Caco-2 (cell line): ENCODE results near the gene GCC2. TPM values are rescaled to one million over a fixed set of nuclear protein-coding genes. Genes with fewer than 3 reads are reported as not detected.
A peak's percentile ranks its signal among the peaks of the same experiment; 100 is the strongest.

Experiments used
- BruUV-seq: library from RNA; stranded (reverse); fragments of 400-500 nt; replicated peaks from 2 replicates; lab custom pipeline; 2021; lab: Mats Ljungman, UMichigan
- CTCF ChIA-PET: fragments of 300-600 bp; sonication (Branson Sonifier 250); formaldehyde crosslinking; loops from one replicate; lab custom pipeline; 2022; ENCODE audit warnings: antibody characterized with exemption; lab: Charles Lee
- POLR2A ChIA-PET: fragments of 300-600 bp; sonication (Branson Sonifier 250); formaldehyde crosslinking; loops from one replicate; lab custom pipeline; 2022; ENCODE audit warnings: antibody characterized with exemption; lab: Charles Lee
- DNase-seq, 2 experiments: peaks; one replicate each; pipeline versions ENCODE4 v3.0.0 to v3.0.0-alpha.2; 2020 to 2022
- H3K27me3 ChIP-seq: replicated peaks from 2 replicates; pipeline ENCODE4 v1.6.0; 2011; ENCODE audit warnings: low read length; ENCODE audit not compliant: control insufficient read depth, insufficient read depth
- H3K36me3 ChIP-seq: 2 replicates; pipeline ENCODE4 v1.5.1; 2011; ENCODE audit warnings: low read length; ENCODE audit not compliant: control insufficient read depth, insufficient read depth
- H3K4me1 ChIP-seq: fragments of 250-450 bp; sonication (Bioruptor Pico); 2 replicates; pipeline ENCODE4 v1.5.1; 2020; ENCODE audit warnings: mild to moderate bottlenecking
- H3K4me3 ChIP-seq: 2 replicates; pipeline ENCODE4 v1.5.1; 2011; ENCODE audit warnings: low read depth, mild to moderate bottlenecking, control low read depth, low read length
- H3K9me3 ChIP-seq: fragments of 250-450 bp; sonication (Bioruptor Pico); 2 replicates; pipeline ENCODE4 v1.5.1; 2020; ENCODE audit warnings: mild to moderate bottlenecking, moderate library complexity
- H3K27ac Mint-ChIP-seq: one replicate; pipeline ENCODE4 v1.8.0; 2022; ENCODE audit warnings: mixed read lengths; ENCODE audit not compliant: unreplicated experiment
- H3K27me3 Mint-ChIP-seq: one replicate; pipeline ENCODE4 v1.8.0; 2022; ENCODE audit warnings: mixed read lengths; ENCODE audit not compliant: insufficient read depth, unreplicated experiment
- H3K36me3 Mint-ChIP-seq: one replicate; pipeline ENCODE4 v1.8.0; 2022; ENCODE audit warnings: mild to moderate bottlenecking, mixed read lengths; ENCODE audit not compliant: insufficient read depth, unreplicated experiment
- H3K4me1 Mint-ChIP-seq: one replicate; pipeline ENCODE4 v1.8.0; 2022; ENCODE audit warnings: low read depth, mixed read lengths; ENCODE audit not compliant: unreplicated experiment
- H3K4me3 Mint-ChIP-seq: one replicate; pipeline ENCODE4 v1.8.0; 2022; ENCODE audit warnings: mild to moderate bottlenecking, moderate library complexity, mixed read lengths; ENCODE audit not compliant: unreplicated experiment
- H3K9me3 Mint-ChIP-seq: one replicate; pipeline ENCODE4 v1.8.0; 2022; ENCODE audit warnings: mixed read lengths; ENCODE audit not compliant: unreplicated experiment
- CTCF ChIP-seq, 2 experiments: fragments of 200-600 bp in 1 of 2; IDR thresholded peaks; 1 replicate in 1 of 2; 2 replicates in 1 of 2; pipeline versions ENCODE4 v1.5.1 to v1.8.0; 2011 to 2022; ENCODE audit warnings: antibody characterized with exemption in 1 of 2, control low read depth in 1 of 2, inconsistent platforms in 1 of 2, low read depth in 1 of 2, low read length in 1 of 2, mild to moderate bottlenecking in 1 of 2, moderate library complexity in 1 of 2; ENCODE audit not compliant: insufficient read depth in 1 of 2, severe bottlenecking in 1 of 2, unreplicated experiment in 1 of 2
- intact Hi-C: fragments of 100-400 bp; cut with micrococcal nuclease; formaldehyde crosslinking; loops from one replicate; pipeline ENCODE4 v1.10.0; 2022; ENCODE audit not compliant: unreplicated experiment
- total RNA-seq: library from RNA; stranded (reverse); gene quantifications from 2 replicates; pipeline ENCODE4 v1.2.3, GENCODE V29; 2022

The GCC2 gene
- total RNA-seq, 1 experiment from 2014 or later: 46.2 TPM

DNA sequence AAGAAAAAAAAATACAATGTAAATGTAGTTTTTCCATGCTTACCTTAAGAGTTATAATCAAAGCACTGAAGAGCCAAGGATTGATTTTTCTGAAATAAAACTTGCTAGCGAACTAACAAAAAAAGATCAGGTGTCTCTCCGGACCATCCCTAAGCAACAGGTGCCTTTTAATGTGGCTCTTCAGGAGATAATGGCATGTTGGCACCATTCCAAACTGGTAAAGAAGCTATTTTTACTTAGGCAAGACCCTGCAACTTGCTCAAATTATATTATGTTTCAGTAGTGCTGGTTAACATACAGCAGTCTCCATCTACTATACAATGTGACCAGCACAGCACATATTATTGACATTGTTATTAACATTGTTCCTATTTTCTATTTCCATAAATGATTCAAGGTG is 2.3 kb upstream of the GCC2 start:
- Histone ChIP-seq H3K36me3 (no peaks in the 10 kb centered on the region), H3K27me3 (no peaks in the 10 kb centered on the region), H3K9me3 (no peaks in the 10 kb centered on the region), H3K4me1 (peaks cover 7% of the 10 kb centered on the region; the same call in 1 of the 2 replicates), H3K4me3 (no peak overlapping the region)
- Mint-ChIP-seq H3K36me3 (peaks cover 18% of the 10 kb centered on the region), H3K4me1 (no peaks in the 10 kb centered on the region), H3K9me3 (no peaks in the 10 kb centered on the region), H3K27ac (no peak overlapping the region), H3K27me3 (no peaks in the 10 kb centered on the region), H3K4me3 (no peak overlapping the region)
- TF ChIP-seq CTCF (IDR thresholded peaks at IDR 0.05; ENCODE audit: insufficient read depth in 1 of 2, low read depth in 1 of 2, low read length in 1 of 2, severe bottlenecking in 1 of 2, unreplicated experiment in 1 of 2): no peak
- ChIA-PET POLR2A (no interaction called here), CTCF (no interaction called here)
- intact Hi-C loops: loop anchor here (5.0 kb wide), 1 partner anchor 69 kb away; the partner anchor contains the start of gene SULT1C4
- BruUV-seq: no TSS peak
- no peak for DNase-seq

DNA sequence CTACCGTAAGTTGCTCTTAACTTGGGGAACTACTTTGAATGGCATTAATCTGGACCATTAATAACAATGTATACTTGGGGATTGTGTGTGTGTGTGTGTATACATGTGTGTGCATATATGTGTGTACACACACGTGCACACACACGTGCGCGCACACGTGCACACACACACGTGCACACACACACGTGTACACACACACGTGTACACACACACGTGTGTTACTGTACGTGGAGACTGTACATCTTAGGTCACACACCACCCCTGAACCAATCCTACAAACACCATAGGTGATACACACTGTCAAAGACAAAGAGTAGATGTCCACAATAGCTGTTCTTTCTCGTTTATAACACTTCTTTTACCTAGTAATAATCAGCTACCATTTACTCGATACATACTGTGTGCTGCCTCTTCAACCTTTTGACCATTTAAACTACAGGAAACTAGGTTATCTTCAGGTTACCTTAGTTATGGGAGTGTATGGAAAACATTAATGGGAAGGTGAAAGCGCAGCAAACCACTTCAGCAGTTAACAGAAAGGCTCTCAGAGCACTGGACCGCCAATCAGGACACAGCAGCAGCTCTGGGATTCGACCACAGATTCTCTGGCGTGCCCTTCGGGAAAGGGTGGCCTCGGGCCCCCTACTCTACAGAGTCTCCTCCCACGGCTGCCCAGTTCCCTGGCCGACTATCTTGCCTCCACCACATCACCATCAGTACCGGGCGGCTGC is 894 bp upstream of the GCC2 start:
- peaks cover 7% of the 10 kb centered on the region; the same call in 1 of the 2 replicates for H3K4me1 ChIP-seq
- Mint-ChIP-seq H3K27ac (peak overlapping the region; percentile 94), H3K36me3 (peaks cover 31% of the 10 kb centered on the region), H3K9me3 (no peaks in the 10 kb centered on the region), H3K27me3 (no peaks in the 10 kb centered on the region), H3K4me3 (peak overlapping the region; percentile 93), H3K4me1 (no peaks in the 10 kb centered on the region)
- CTCF ChIA-PET: interaction anchor here (0.6 kb wide), 2 partner anchors 47 to 136 kb away, joined by 4 read pairs; no protein-coding TSS in a partner anchor
- peak overlapping the region; percentile 83 for H3K4me3 ChIP-seq
- DNase-seq: peak in 1 of 2 experiments; percentile 64
- TF ChIP-seq CTCF (IDR thresholded peaks at IDR 0.05; ENCODE audit: insufficient read depth in 1 of 2, low read depth in 1 of 2, low read length in 1 of 2, severe bottlenecking in 1 of 2, unreplicated experiment in 1 of 2): no peak
- no peaks in the 10 kb centered on the region for H3K27me3 ChIP-seq
- no TSS peak for BruUV-seq
- POLR2A ChIA-PET: interaction anchor here (1.0 to 1.5 kb wide), 2 partner anchors 28 to 85 kb away, joined by 8 to 9 read pairs; partner anchors contain the start of gene LIMS1
- no peaks in the 10 kb centered on the region for H3K9me3 ChIP-seq
- no peaks in the 10 kb centered on the region; the same call in 1 of the 2 replicates for H3K36me3 ChIP-seq
- intact Hi-C loops: loop anchor here (2.0 to 5.0 kb wide), 3 partner anchors 71 to 233 kb away; partner anchors contain the start of genes LIMS1 and SULT1C4

GRCh38 chr2:108449410-108450130 is 564 bp downstream of the GCC2 start:
- TSS peak; percentile 73 for BruUV-seq
- H3K4me1 Mint-ChIP-seq: no peaks in the 10 kb centered on the region
- Histone ChIP-seq H3K36me3 (no peaks in the 10 kb centered on the region; the same call in none of the 2 replicates), H3K4me1 (peaks cover 7% of the 10 kb centered on the region; the same call in 1 of the 2 replicates), H3K27me3 (no peaks in the 10 kb centered on the region), H3K4me3 (peak overlapping the region; percentile 83), H3K9me3 (no peaks in the 10 kb centered on the region)
- TF ChIP-seq CTCF (IDR thresholded peaks at IDR 0.05; ENCODE audit: insufficient read depth in 1 of 2, low read depth in 1 of 2, low read length in 1 of 2, severe bottlenecking in 1 of 2, unreplicated experiment in 1 of 2): no peak
- H3K27ac Mint-ChIP-seq: peak overlapping the region; percentile 94
- H3K36me3 Mint-ChIP-seq: peaks cover 38% of the 10 kb centered on the region
- no peaks in the 10 kb centered on the region for H3K9me3 Mint-ChIP-seq
- ChIA-PET CTCF (interaction anchor here (0.7 kb wide), 1 partner anchor 533 kb away, joined by 3 read pairs; no protein-coding TSS in a partner anchor), POLR2A (interaction anchor here (0.5 to 1.5 kb wide), 9 partner anchors 10 to 1763 kb away, joined by 3 to 9 read pairs (median 3); partner anchors contain the start of gene LIMS1)
- H3K27me3 Mint-ChIP-seq: no peaks in the 10 kb centered on the region
- DNase-seq: peak in 1 of 2 experiments; percentile 34
- intact Hi-C loops: loop anchor here (1.0 to 5.0 kb wide), 5 partner anchors 26 to 235 kb away; partner anchors contain the start of genes LIMS1 and SULT1C4
- peak overlapping the region; percentile 93 for H3K4me3 Mint-ChIP-seq
